ENCODE results near the gene OR1I1.
A peak's percentile ranks its signal among the peaks of the same experiment; 100 is the strongest.

OR1I1 gene

DNA sequence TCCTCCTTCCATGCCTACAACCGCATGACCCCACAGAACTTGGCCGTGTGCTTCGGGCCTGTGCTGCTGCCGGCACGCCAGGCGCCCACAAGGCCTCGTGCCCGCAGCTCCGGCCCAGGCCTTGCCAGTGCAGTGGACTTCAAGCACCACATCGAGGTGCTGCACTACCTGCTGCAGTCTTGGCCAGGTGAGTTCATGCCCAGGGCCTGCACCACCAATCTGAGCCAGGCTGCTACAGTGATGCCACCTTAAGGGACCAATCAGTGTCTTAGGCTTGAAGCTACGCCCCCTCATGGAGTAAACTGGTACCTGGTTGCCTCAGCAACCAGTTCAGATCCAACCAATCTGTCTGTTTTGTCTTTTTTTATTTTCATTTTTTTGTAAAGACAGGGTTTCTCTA is 30.4 kb downstream of the OR1I1 start:
- H3K4me1 ChIP-seq (ENCODE audit: insufficient read depth, low read length), result no peaks in the 10 kb centered on the region
- ATAC-seq (ENCODE audit: insufficient read depth, low read depth), result no peak
- H3K9ac ChIP-seq (ENCODE audit: low read depth, low read length), result no peak overlapping the region
- H3K36me3 ChIP-seq (ENCODE audit: insufficient read depth, low read length), result peaks cover 29% of the 10 kb centered on the region
- H3K79me2 ChIP-seq (ENCODE audit: insufficient read depth, low read length), result no peaks in the 10 kb centered on the region
- no peaks in the 10 kb centered on the region for H3K9me3 ChIP-seq (ENCODE audit: insufficient read depth, low read length, severe bottlenecking)
- peaks cover 3% of the 10 kb centered on the region; the same call in 1 of the 2 replicates for H4K20me1 ChIP-seq (ENCODE audit: insufficient read depth, low read length)
- H3K27ac ChIP-seq (ENCODE audit: low read length), result no peak overlapping the region
- TF ChIP-seq CTCF (IDR thresholded peaks at IDR 0.05; ENCODE audit: borderline replicate concordance, extremely low read depth, low read length, poor library complexity, severe bottlenecking) (peak; percentile 15), EZH2 (IDR thresholded peaks at IDR 0.05; ENCODE audit: borderline replicate concordance, low read depth, low read length, severe bottlenecking) (no peak)
- no peak overlapping the region for H2AFZ ChIP-seq (ENCODE audit: low read depth, low read length)
- no peak overlapping the region for H3K4me2 ChIP-seq (ENCODE audit: insufficient read depth, low read length)
- no peak for DNase-seq
- H3K4me3 ChIP-seq (ENCODE audit: low read depth in 1 of 2, low read length in 2 of 2), result no peak overlapping the region
- no peaks in the 10 kb centered on the region for H3K27me3 ChIP-seq (ENCODE audit: insufficient read depth, low read length, poor library complexity)

GRCh38 chr19:15113245-15114152 is 31.5 kb downstream of the OR1I1 start:
- Histone ChIP-seq H3K79me2 (ENCODE audit: insufficient read depth, low read length) (no peaks in the 10 kb centered on the region), H2AFZ (ENCODE audit: low read depth, low read length) (no peak overlapping the region), H3K27me3 (ENCODE audit: insufficient read depth, low read length, poor library complexity) (no peaks in the 10 kb centered on the region), H3K9ac (ENCODE audit: low read depth, low read length) (no peak overlapping the region), H3K4me2 (ENCODE audit: insufficient read depth, low read length) (no peak overlapping the region), H3K36me3 (ENCODE audit: insufficient read depth, low read length) (peaks cover 40% of the 10 kb centered on the region), H3K4me1 (ENCODE audit: insufficient read depth, low read length) (no peaks in the 10 kb centered on the region), H4K20me1 (ENCODE audit: insufficient read depth, low read length) (peaks cover 3% of the 10 kb centered on the region; the same call in 1 of the 2 replicates), H3K27ac (ENCODE audit: low read length) (no peak overlapping the region), H3K4me3 (ENCODE audit: low read depth in 1 of 2, low read length in 2 of 2) (no peak overlapping the region), H3K9me3 (ENCODE audit: insufficient read depth, low read length, severe bottlenecking) (no peaks in the 10 kb centered on the region)
- no peak; the same call in 2 of the 3 replicates for ATAC-seq (ENCODE audit: insufficient read depth, low read depth)
- no peak for DNase-seq
- no peak for TF ChIP-seq EZH2 (IDR thresholded peaks at IDR 0.05; ENCODE audit: borderline replicate concordance, low read depth, low read length, severe bottlenecking)

GRCh38 chr19:15114153-15114540 is 32.1 kb downstream of the OR1I1 start:
- no peak overlapping the region for H3K27ac ChIP-seq (ENCODE audit: low read length)
- no peak for TF ChIP-seq EZH2 (IDR thresholded peaks at IDR 0.05; ENCODE audit: borderline replicate concordance, low read depth, low read length, severe bottlenecking)
- no peak for TF ChIP-seq CTCF (IDR thresholded peaks at IDR 0.05; ENCODE audit: borderline replicate concordance, extremely low read depth, low read length, poor library complexity, severe bottlenecking)
- H2AFZ ChIP-seq (ENCODE audit: low read depth, low read length), result no peak overlapping the region
- no peaks in the 10 kb centered on the region for H3K9me3 ChIP-seq (ENCODE audit: insufficient read depth, low read length, severe bottlenecking)
- no peaks in the 10 kb centered on the region for H3K79me2 ChIP-seq (ENCODE audit: insufficient read depth, low read length)
- DNase-seq (no peak), ATAC-seq (ENCODE audit: insufficient read depth, low read depth) (no peak)
- no peaks in the 10 kb centered on the region for H3K4me1 ChIP-seq (ENCODE audit: insufficient read depth, low read length)
- no peaks in the 10 kb centered on the region for H3K27me3 ChIP-seq (ENCODE audit: insufficient read depth, low read length, poor library complexity)
- H3K4me2 ChIP-seq (ENCODE audit: insufficient read depth, low read length), result no peak overlapping the region
- H3K9ac ChIP-seq (ENCODE audit: low read depth, low read length), result no peak overlapping the region
- peaks cover 3% of the 10 kb centered on the region; the same call in 1 of the 2 replicates for H4K20me1 ChIP-seq (ENCODE audit: insufficient read depth, low read length)
- peaks cover 47% of the 10 kb centered on the region for H3K36me3 ChIP-seq (ENCODE audit: insufficient read depth, low read length)
- no peak overlapping the region for H3K4me3 ChIP-seq (ENCODE audit: low read depth in 1 of 2, low read length in 2 of 2)

- Histone ChIP-seq H3K9me3 (ENCODE audit: insufficient read depth, low read length, severe bottlenecking) (no peaks in the 10 kb centered on the region), H3K27ac (ENCODE audit: low read length) (no peak overlapping the region), H3K9ac (ENCODE audit: low read depth, low read length) (no peak overlapping the region), H3K4me2 (ENCODE audit: insufficient read depth, low read length) (no peak overlapping the region), H3K79me2 (ENCODE audit: insufficient read depth, low read length) (no peaks in the 10 kb centered on the region), H3K36me3 (ENCODE audit: insufficient read depth, low read length) (peaks cover 56% of the 10 kb centered on the region), H3K4me1 (ENCODE audit: insufficient read depth, low read length) (no peaks in the 10 kb centered on the region), H3K4me3 (ENCODE audit: low read depth in 1 of 2, low read length in 2 of 2) (no peak overlapping the region), H2AFZ (ENCODE audit: low read depth, low read length) (no peak overlapping the region), H4K20me1 (ENCODE audit: insufficient read depth, low read length) (peaks cover 3% of the 10 kb centered on the region; the same call in 1 of the 2 replicates), H3K27me3 (ENCODE audit: insufficient read depth, low read length, poor library complexity) (no peaks in the 10 kb centered on the region)
- ATAC-seq (ENCODE audit: insufficient read depth, low read depth), result no peak
- DNase-seq, result no peak
- TF ChIP-seq CTCF (IDR thresholded peaks at IDR 0.05; ENCODE audit: borderline replicate concordance, extremely low read depth, low read length, poor library complexity, severe bottlenecking), result no peak
- TF ChIP-seq EZH2 (IDR thresholded peaks at IDR 0.05; ENCODE audit: borderline replicate concordance, low read depth, low read length, severe bottlenecking), result no peak
Observed at GRCh38 chr19:15115080-15115479, 33.1 kb downstream of the OR1I1 start.
